Vagina (tissue), 2 donors: ENCODE data around the gene KRT85.

ENCODE experiments used
- CTCF ChIP-seq, 3 experiments: fragments of 450-650 bp in 2 of 3; fragments of 200-600 bp in 1 of 3; sonication (generic) in 1 of 3; IDR thresholded peaks; one replicate each; pipeline ENCODE4 v1.5.1; 2017 to 2019; ENCODE audit warnings: antibody characterized with exemption in 3 of 3, mild to moderate bottlenecking in 2 of 3, moderate library complexity in 2 of 3
- POLR2A ChIP-seq, 2 donors: fragments of 450-650 bp; IDR thresholded peaks; one replicate each; pipeline ENCODE4 v1.6.1; 2017; ENCODE audit warnings: antibody characterized with exemption in 2 of 2, mild to moderate bottlenecking in 2 of 2, moderate library complexity in 2 of 2

- no peak for TF ChIP-seq CTCF (IDR thresholded peaks at IDR 0.05)
- TF ChIP-seq POLR2A (IDR thresholded peaks at IDR 0.05), result no peak
These were observed 48.9 kb downstream of the KRT85 start for GRCh38 chr12:52318241-52318990.
